CD1c-positive myeloid dendritic cell (primary cell): ENCODE results near the gene PLCG1.

Experiments used
- DNase-seq: peaks from one replicate; pipeline ENCODE4 v3.0.0-alpha.2; 2016; ENCODE audit errors: extremely low spot score

The PLCG1 gene

GRCh38 chr20:41166201-41167117, 29.1 kb downstream of the PLCG1 start:
- DNase-seq: no peak

- DNase-seq: no peak
Observed at GRCh38 chr20:41167118-41167470, 29.8 kb downstream of the PLCG1 start.

- DNase-seq: no peak
Observed at GRCh38 chr20:41167481-41168253, 30.3 kb downstream of the PLCG1 start.

- DNase-seq: no peak
Observed at GRCh38 chr20:41168281-41169161, 31.2 kb downstream of the PLCG1 start.

- no peak for DNase-seq
Observed at GRCh38 chr20:41169162-41169690, 31.9 kb downstream of the PLCG1 start.

GRCh38 chr20:41169791-41170351, 32.5 kb downstream of the PLCG1 start:
- DNase-seq: no peak

- DNase-seq: no peak
Observed at GRCh38 chr20:41170386-41171105, 33.2 kb downstream of the PLCG1 start.

- DNase-seq: no peak
Observed at GRCh38 chr20:41171736-41172295, 34.5 kb downstream of the PLCG1 start.

GRCh38 chr20:41172296-41173140, 35.2 kb downstream of the PLCG1 start:
- no peak for DNase-seq

- DNase-seq: peak; percentile 73
Observed at GRCh38 chr20:41173161-41173721, 35.9 kb downstream of the PLCG1 start.

- no peak for DNase-seq
Observed at GRCh38 chr20:41173791-41174341, 36.5 kb downstream of the PLCG1 start.

- no peak for DNase-seq
Observed at GRCh38 chr20:41174373-41174772, 37.0 kb downstream of the PLCG1 start.

GRCh38 chr20:41174782-41175181, 37.4 kb downstream of the PLCG1 start:
- DNase-seq: no peak

GRCh38 chr20:41175201-41175651, 37.9 kb downstream of the PLCG1 start:
- no peak for DNase-seq

- DNase-seq: no peak
Observed at GRCh38 chr20:41175727-41176330, 38.5 kb downstream of the PLCG1 start.

- no peak for DNase-seq
Observed at GRCh38 chr20:41176711-41177552, 39.6 kb downstream of the PLCG1 start.

GRCh38 chr20:41177636-41178035, 40.3 kb downstream of the PLCG1 start:
- no peak for DNase-seq
